ENCODE measurements around the gene JPT2.

Gene JPT2

DNA sequence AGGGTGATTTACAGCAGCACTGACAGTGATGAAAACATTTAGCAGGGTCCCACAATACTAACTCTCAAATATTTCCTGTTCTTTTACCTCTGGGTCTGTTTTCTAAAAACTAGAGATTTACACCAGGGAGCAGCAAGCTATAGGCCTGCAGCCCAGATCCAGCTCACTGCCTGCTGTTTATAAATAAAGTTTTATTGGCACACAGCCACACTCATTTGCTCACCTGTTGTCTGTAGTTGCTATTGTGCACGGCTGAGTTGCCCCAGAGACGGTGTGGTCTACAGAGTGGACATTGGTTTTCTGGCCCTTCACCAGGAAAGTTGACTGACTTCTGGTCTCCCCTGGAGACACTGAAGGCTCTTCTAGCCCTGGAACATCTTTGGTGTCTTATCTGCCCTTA, 16.3 kb upstream of the JPT2 start:
- Mint-ChIP-seq H3K9me3 (no peaks in the 10 kb centered on the region), H3K27ac (no peak overlapping the region), H3K4me1 (no peaks in the 10 kb centered on the region), H3K36me3 (peaks cover 57% of the 10 kb centered on the region), H3K27me3 (no peaks in the 10 kb centered on the region), H3K4me3 (no peak overlapping the region)
- no peak for ATAC-seq

GRCh38 chr16:1662543-1662942, 15.5 kb upstream of the JPT2 start:
- Mint-ChIP-seq H3K4me1 (no peaks in the 10 kb centered on the region), H3K36me3 (peaks cover 64% of the 10 kb centered on the region), H3K4me3 (no peak overlapping the region), H3K27ac (no peak overlapping the region), H3K9me3 (no peaks in the 10 kb centered on the region), H3K27me3 (no peaks in the 10 kb centered on the region)
- ATAC-seq, result no peak

DNA sequence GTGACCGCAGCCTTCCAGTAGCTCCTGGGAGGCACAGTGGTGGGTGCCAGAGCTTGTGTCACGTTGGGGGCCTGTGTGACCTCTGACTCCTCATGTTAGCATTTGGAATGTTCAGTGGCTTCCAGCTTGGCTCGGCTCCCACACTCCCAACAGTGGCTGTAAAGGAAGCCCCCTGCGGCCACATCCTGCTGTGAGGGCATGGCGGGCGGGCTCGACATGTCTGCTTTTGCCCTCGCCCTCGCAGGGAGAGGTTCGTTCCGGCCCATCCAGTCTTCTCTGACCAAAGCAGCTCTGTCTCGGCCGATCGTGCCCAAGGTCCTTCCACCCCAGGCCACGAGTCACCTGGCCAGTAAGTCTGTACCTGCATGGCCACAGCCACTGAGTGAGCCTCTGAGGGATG, 12.2 kb upstream of the JPT2 start:
- Mint-ChIP-seq H3K4me1 (no peaks in the 10 kb centered on the region), H3K36me3 (peaks cover 78% of the 10 kb centered on the region), H3K4me3 (no peak overlapping the region), H3K27ac (no peak overlapping the region), H3K9me3 (no peaks in the 10 kb centered on the region), H3K27me3 (no peaks in the 10 kb centered on the region)
- ATAC-seq, result no peak

GRCh38 chr16:1666316-1666715, 11.8 kb upstream of the JPT2 start:
- Mint-ChIP-seq H3K4me1 (no peaks in the 10 kb centered on the region), H3K9me3 (no peaks in the 10 kb centered on the region), H3K4me3 (no peak overlapping the region), H3K27me3 (no peaks in the 10 kb centered on the region), H3K27ac (no peak overlapping the region), H3K36me3 (peaks cover 83% of the 10 kb centered on the region)
- no peak for ATAC-seq

- ATAC-seq, result no peak
- Mint-ChIP-seq H3K4me1 (no peaks in the 10 kb centered on the region), H3K9me3 (no peaks in the 10 kb centered on the region), H3K4me3 (no peak overlapping the region), H3K27me3 (no peaks in the 10 kb centered on the region), H3K27ac (no peak overlapping the region), H3K36me3 (peaks cover 87% of the 10 kb centered on the region)
Observed at GRCh38 chr16:1667271-1667670, 10.8 kb upstream of the JPT2 start.

- Mint-ChIP-seq H3K36me3 (peaks cover 87% of the 10 kb centered on the region), H3K9me3 (no peaks in the 10 kb centered on the region), H3K27ac (no peak overlapping the region), H3K4me3 (no peak overlapping the region), H3K4me1 (no peaks in the 10 kb centered on the region), H3K27me3 (no peaks in the 10 kb centered on the region)
- ATAC-seq, result no peak
Observed at GRCh38 chr16:1667916-1668315, 10.2 kb upstream of the JPT2 start.

GRCh38 chr16:1668612-1669319, 9.3 kb upstream of the JPT2 start:
- no peaks in the 10 kb centered on the region for H3K4me1 Mint-ChIP-seq
- no peak overlapping the region for H3K27ac Mint-ChIP-seq
- H3K27me3 Mint-ChIP-seq, result no peaks in the 10 kb centered on the region
- ATAC-seq, result no peak
- no peaks in the 10 kb centered on the region for H3K9me3 Mint-ChIP-seq
- H3K4me3 Mint-ChIP-seq, result no peak overlapping the region
- peaks cover 88% of the 10 kb centered on the region for H3K36me3 Mint-ChIP-seq

- H3K4me3 Mint-ChIP-seq, result no peak overlapping the region
- H3K9me3 Mint-ChIP-seq, result no peaks in the 10 kb centered on the region
- H3K27ac Mint-ChIP-seq, result no peak overlapping the region
- peaks cover 87% of the 10 kb centered on the region for H3K36me3 Mint-ChIP-seq
- no peaks in the 10 kb centered on the region for H3K27me3 Mint-ChIP-seq
- no peak for ATAC-seq
- H3K4me1 Mint-ChIP-seq, result no peaks in the 10 kb centered on the region
Observed at GRCh38 chr16:1669698-1670097, 8.4 kb upstream of the JPT2 start.

GRCh38 chr16:1670371-1670770, 7.7 kb upstream of the JPT2 start:
- Mint-ChIP-seq H3K4me1 (no peaks in the 10 kb centered on the region), H3K4me3 (no peak overlapping the region), H3K36me3 (peaks cover 87% of the 10 kb centered on the region), H3K27ac (no peak overlapping the region), H3K9me3 (no peaks in the 10 kb centered on the region), H3K27me3 (no peaks in the 10 kb centered on the region)
- no peak for ATAC-seq

GRCh38 chr16:1670866-1671265, 7.2 kb upstream of the JPT2 start:
- Mint-ChIP-seq H3K4me1 (no peaks in the 10 kb centered on the region), H3K27me3 (no peaks in the 10 kb centered on the region), H3K27ac (no peak overlapping the region), H3K9me3 (no peaks in the 10 kb centered on the region), H3K36me3 (peaks cover 87% of the 10 kb centered on the region), H3K4me3 (no peak overlapping the region)
- ATAC-seq, result no peak

- no peak for ATAC-seq
- no peak overlapping the region for H3K27ac Mint-ChIP-seq
- peaks cover 63% of the 10 kb centered on the region for H3K36me3 Mint-ChIP-seq
- H3K27me3 Mint-ChIP-seq, result no peaks in the 10 kb centered on the region
- no peak overlapping the region for H3K4me3 Mint-ChIP-seq
- H3K4me1 Mint-ChIP-seq, result peaks cover 12% of the 10 kb centered on the region
- H3K9me3 Mint-ChIP-seq, result no peaks in the 10 kb centered on the region
Observed at GRCh38 chr16:1673424-1674151, 4.5 kb upstream of the JPT2 start.

- H3K27me3 Mint-ChIP-seq, result no peaks in the 10 kb centered on the region
- peaks cover 19% of the 10 kb centered on the region for H3K4me1 Mint-ChIP-seq
- H3K9me3 Mint-ChIP-seq, result no peaks in the 10 kb centered on the region
- no peak overlapping the region for H3K27ac Mint-ChIP-seq
- ATAC-seq, result no peak
- H3K4me3 Mint-ChIP-seq, result no peak overlapping the region
- H3K36me3 Mint-ChIP-seq, result peaks cover 56% of the 10 kb centered on the region
Observed at GRCh38 chr16:1674306-1674705, 3.8 kb upstream of the JPT2 start.

DNA sequence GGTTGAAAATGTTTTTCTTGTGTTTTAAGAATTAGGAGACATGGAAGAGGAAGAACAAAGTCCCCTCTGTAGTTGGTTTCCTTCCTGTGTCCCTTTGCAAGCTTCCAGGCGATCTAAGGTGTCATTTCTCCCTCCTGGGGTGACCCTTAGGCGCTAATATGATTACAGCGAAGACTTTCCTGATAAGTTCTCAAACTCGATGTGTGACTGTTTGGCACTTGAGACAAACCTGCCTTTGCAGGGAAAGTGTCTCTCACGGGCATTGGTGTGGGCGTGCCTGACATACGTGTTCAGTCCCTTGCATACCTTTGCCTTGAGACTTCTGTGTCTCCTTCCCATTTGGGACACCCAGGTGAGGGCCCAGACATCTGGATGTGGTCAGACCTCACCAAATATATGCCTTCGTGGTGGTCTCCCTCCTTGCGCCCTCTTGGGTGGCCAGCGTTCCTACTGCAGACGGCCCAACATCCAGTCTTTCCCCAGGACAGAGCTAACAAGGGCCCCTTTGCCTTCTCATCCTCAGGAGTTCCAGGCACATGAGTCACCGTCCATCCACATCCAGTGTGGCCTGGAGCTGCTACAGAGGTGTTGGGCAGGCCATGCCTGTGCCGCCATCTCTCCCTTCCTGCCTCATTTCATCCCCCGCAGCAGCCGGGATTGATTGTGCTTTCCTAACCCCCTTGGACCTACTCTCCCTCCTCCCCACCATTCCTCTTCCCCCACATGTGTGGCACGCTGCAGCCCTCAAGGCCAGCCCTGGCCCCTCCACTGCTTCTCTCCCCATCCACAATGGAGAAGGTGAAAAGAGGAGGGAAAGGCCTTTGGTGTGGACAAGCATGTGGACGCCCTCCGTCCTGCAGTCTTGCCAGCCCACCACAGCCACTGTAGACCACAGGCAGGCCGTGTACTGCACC, 3.1 kb upstream of the JPT2 start:
- Mint-ChIP-seq H3K4me3 (no peak overlapping the region), H3K27me3 (no peaks in the 10 kb centered on the region), H3K27ac (no peak overlapping the region), H3K9me3 (no peaks in the 10 kb centered on the region), H3K4me1 (peaks cover 26% of the 10 kb centered on the region), H3K36me3 (peaks cover 49% of the 10 kb centered on the region)
- no peak for ATAC-seq

DNA sequence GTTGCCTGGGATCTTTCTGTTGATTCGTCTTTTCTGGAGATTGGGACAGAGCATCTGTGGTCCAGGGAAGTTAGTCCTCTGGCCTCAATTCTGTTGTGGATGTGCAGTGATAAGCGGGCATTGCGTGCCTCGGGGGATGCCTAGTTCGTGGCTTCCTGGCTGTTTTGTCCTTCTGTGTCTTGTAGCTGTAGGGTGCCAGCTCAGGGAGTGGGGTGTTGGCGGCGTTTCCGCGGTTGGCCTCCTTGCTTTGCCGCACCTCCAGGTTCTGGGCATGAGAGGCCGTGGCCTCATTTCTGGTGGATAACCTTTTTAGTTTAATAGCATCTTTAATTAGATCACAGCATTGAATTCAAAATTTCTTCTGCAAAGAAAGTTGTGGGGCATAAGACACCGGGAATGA, 1.4 kb upstream of the JPT2 start:
- H3K36me3 Mint-ChIP-seq, result peaks cover 33% of the 10 kb centered on the region
- no peak for ATAC-seq
- peaks cover 42% of the 10 kb centered on the region for H3K4me1 Mint-ChIP-seq

GRCh38 chr16:1677339-1677738, 740 bp upstream of the JPT2 start:
- Mint-ChIP-seq H3K27me3 (no peaks in the 10 kb centered on the region), H3K9me3 (no peaks in the 10 kb centered on the region), H3K4me1 (peaks cover 48% of the 10 kb centered on the region), H3K36me3 (peaks cover 26% of the 10 kb centered on the region), H3K4me3 (peak overlapping the region; percentile 59), H3K27ac (no peak overlapping the region)
- ATAC-seq, result no peak

More for the DNA sequence above, 1.4 kb upstream of the JPT2 start:
- Mint-ChIP-seq H3K4me3 (no peak overlapping the region), H3K9me3 (no peaks in the 10 kb centered on the region), H3K27ac (no peak overlapping the region), H3K27me3 (no peaks in the 10 kb centered on the region)
